VCaP (cell line): ENCODE data around the gene PRCP.

Experiments
- H3K27ac ChIP-seq: fragments of 450-650 bp; 2 replicates; pipeline ENCODE4 v1.5.1; 2017
- CTCF ChIP-seq: fragments of 450-650 bp; conservative IDR thresholded peaks from 2 replicates; pipeline ENCODE4 v1.5.1; 2017; ENCODE audit warnings: mild to moderate bottlenecking, moderate library complexity

The PRCP gene

GRCh38 chr11:82790723-82791484 is 109.3 kb downstream of the PRCP start:
- TF ChIP-seq CTCF: no peak
- H3K27ac ChIP-seq: no peak overlapping the region

DNA sequence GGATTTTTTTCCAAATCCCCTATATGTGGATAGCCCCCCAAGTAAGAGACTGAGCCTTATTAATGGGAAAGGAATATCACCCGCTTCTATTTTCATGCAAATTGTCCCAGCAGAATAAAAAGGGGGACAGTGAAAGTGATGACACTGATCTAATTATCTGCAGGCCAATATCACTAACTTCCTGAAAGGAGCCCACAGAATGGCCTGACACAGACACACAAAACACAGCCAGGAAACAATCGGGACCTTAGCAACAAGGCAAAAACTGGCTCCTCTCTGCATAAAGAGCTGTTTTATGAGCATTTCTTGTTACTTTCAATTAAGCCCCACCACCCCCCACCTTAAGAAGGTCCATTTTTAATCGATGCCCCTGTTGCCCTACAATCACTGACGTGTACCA is 112.2 kb downstream of the PRCP start:
- TF ChIP-seq CTCF: no peak

DNA sequence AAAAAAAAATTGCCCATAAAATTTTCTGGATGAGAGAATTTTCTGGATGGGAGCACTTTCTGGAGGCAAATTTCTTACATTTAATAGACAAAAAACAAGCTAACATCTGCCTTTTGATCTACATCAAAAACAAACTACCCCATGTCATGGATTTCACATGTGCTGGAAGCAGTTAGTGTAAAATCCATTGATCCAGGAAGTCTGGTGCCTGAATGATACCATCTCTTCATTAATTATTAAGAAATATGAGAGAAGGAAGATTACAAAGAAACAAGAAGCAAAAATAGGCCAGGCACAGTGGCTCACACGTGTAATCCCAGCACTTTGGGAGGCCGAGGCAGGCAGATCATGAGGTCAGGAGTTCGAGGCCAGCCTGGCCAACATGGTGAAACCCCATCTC is 113.4 kb downstream of the PRCP start:
- TF ChIP-seq CTCF: no peak
- no peak overlapping the region for H3K27ac ChIP-seq

More for the DNA sequence above, 112.2 kb downstream of the PRCP start:
- H3K27ac ChIP-seq: no peak overlapping the region

GRCh38 chr11:82786001-82786400 is 114.2 kb downstream of the PRCP start:
- H3K27ac ChIP-seq: no peak overlapping the region
- no peak for TF ChIP-seq CTCF

DNA sequence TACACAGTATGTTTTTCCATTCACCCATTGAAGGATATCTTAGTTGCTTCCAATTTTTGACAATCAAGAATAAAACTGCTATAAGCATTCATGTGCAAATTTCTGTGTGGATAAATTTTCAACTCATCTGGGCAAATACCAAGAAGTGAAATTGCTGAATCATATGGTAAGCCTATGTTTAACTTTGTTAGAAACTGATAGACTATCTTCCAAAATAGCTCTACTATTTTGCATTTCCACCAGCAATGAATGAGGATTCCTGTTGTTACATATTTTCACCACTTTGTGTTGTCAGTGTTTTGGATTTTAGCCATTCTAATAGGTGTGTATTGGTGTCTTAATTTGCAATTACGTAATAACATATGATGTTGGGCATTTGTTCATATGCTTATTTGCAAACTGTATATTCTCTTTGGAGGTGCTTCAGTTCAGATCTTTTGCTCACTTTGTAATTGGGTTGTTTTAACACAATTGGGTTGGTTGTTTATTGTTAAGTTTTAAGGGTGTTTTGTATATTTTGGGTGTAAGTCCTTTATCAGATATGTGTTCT is 117.3 kb downstream of the PRCP start:
- TF ChIP-seq CTCF: no peak

GRCh38 chr11:82778776-82779175 is 121.5 kb downstream of the PRCP start:
- H3K27ac ChIP-seq: no peak overlapping the region
- TF ChIP-seq CTCF: no peak

More for the DNA sequence above, 117.3 kb downstream of the PRCP start:
- H3K27ac ChIP-seq: no peak overlapping the region

DNA sequence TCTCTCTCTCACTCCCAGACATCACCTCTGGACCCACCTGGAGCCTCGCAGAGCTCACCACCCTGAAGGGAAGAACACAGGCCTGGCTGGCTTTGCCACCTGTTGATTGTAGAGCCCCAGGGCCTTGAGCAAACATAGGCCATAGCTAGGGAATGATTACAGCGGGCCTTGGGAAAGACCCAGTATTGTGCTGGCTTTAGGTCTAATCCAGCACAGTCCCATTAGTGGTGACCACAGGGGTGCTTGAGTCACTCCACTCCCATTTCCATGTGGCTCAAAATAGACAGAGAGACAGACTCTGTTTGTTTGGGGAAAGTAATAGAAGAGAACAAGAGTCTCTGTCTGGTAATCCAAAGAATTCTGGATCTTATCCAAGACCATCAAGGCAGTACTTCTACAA is 123.9 kb downstream of the PRCP start:
- no peak for TF ChIP-seq CTCF
- no peak overlapping the region for H3K27ac ChIP-seq
